Fibroblast of the aortic adventitia (primary cell): Measurements from ENCODE around the gene CCDC177. TPM values are rescaled to one million over a fixed set of nuclear protein-coding genes. Genes with fewer than 3 reads are reported as not detected.

Source experiments
- DNase-seq: peaks from one replicate; pipeline ENCODE4 v3.0.0-alpha.2; 2010; ENCODE audit warnings: low read depth
- H3K4me3 ChIP-seq: 2 replicates; pipeline ENCODE4 v1.5.1; 2011; ENCODE audit warnings: low read depth, mild to moderate bottlenecking, control low read depth, low read length, moderate library complexity
- total RNA-seq: library from RNA; depleted of rRNA; stranded (reverse); fragments of >200 nt; gene quantifications from 2 replicates; pipeline ENCODE4 v1.2.3, GENCODE V29; 2012; ENCODE audit warnings: low replicate concordance
- TF ChIP-seq, protein P1 (sequence below): IDR thresholded peaks from 2 replicates; pipeline ENCODE4 v1.5.1; 2011; ENCODE audit warnings: mild to moderate bottlenecking, low read length, control low read depth, inconsistent platforms; ENCODE audit not compliant: insufficient read depth

CCDC177 gene
- total RNA-seq, 1 donor, result not detected

DNA sequence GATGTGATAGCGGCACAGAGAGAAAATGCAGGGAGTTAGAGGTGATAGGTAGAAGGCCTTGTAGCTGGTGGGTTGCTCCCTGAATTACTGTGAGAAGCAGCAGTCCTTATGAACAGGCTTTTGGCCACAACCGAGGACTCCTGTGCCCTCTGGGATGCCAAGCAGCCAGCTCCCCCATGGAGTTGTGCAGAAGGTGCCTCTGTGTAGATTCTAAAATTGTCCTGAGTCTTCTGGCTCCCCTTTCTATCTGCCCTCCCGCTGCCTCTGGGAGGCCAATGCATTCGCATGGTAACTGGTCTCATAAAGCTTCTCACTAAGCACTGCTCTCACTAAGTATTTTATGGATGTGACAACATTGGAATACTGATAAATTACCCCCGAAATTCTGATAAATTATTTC lies 20.7 kb upstream of the CCDC177 start:
- TF ChIP-seq, protein P1, sequence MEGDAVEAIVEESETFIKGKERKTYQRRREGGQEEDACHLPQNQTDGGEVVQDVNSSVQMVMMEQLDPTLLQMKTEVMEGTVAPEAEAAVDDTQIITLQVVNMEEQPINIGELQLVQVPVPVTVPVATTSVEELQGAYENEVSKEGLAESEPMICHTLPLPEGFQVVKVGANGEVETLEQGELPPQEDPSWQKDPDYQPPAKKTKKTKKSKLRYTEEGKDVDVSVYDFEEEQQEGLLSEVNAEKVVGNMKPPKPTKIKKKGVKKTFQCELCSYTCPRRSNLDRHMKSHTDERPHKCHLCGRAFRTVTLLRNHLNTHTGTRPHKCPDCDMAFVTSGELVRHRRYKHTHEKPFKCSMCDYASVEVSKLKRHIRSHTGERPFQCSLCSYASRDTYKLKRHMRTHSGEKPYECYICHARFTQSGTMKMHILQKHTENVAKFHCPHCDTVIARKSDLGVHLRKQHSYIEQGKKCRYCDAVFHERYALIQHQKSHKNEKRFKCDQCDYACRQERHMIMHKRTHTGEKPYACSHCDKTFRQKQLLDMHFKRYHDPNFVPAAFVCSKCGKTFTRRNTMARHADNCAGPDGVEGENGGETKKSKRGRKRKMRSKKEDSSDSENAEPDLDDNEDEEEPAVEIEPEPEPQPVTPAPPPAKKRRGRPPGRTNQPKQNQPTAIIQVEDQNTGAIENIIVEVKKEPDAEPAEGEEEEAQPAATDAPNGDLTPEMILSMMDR, result no peak

DNA sequence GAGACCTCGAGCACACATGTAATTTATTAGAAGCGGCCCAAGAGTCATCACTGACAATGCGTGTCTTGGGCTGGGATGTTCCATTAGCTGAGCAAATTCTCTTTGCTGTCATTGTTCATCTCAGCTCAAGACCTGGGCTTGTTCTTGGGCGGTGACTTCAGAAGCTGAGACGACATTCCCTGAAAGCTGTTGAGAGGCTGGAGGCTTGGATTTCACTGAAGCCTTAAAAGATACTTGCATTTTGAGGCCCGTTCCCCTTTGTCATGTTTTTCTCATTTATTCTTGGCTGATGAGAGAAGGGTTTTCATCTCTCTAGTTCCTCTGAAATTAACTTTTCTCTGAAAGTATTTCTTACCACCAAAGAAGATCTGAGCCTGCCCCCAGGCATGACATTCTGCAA lies 20.2 kb upstream of the CCDC177 start:
- DNase-seq, result no peak
- H3K4me3 ChIP-seq, result no peak overlapping the region
- TF ChIP-seq, protein P1, result no peak

More for the DNA sequence above, 20.7 kb upstream of the CCDC177 start:
- DNase-seq, result no peak
- H3K4me3 ChIP-seq, result no peak overlapping the region

DNA sequence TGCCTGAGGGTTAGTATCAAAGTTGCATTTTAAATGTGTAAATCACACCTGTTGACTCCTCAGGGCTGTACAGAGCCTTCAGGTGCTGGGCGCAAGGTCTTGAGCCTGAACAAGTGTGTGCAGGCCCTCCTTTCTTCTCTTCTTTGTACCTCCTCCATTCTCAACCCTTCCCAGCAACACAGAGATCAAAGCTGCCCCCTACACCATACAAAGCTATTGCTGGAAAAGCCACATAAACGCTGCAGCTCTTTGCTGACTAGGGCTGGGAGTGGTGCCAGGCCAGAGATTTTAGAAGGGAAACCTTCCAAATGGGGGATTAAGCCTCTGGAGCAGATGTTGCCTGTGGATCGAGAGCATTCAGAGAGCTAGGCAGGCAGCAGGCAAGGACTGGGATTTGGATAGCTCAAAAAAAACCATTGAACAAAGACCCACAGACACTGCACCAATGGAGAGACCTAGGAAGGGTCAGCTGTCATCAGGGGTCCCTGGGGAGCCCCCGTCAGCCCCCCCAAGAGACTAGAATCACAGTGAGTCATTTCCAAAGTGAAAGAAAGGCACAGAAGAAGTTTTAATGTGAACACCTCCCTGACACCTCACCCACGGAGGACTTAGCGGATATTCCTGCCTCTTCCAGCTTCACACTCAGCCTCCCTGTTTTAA lies 18.5 kb upstream of the CCDC177 start:
- DNase-seq, result peak; percentile 92
- peak overlapping the region; percentile 31 for H3K4me3 ChIP-seq
- TF ChIP-seq, protein P1, result no peak

DNA sequence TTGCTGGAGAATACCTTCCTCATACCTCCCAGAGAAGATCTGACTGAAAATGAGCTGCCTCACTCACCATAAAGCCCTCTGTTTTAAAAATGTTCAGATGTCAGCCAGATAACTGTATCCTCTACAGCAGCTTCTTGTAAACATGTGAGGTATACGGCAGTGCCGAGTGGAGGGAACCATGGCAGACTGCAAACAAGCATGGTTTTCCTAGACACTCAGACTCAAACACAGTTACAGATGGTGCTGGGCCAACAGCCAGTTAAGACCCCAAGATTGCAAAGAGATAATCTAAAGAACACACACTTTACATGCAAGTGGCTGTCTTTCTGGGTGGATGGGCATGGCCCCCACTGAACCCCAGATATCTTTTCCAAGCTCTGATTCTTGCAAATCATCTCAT lies 16.6 kb upstream of the CCDC177 start:
- no peak overlapping the region for H3K4me3 ChIP-seq
- TF ChIP-seq, protein P1, result no peak
- no peak for DNase-seq

DNA sequence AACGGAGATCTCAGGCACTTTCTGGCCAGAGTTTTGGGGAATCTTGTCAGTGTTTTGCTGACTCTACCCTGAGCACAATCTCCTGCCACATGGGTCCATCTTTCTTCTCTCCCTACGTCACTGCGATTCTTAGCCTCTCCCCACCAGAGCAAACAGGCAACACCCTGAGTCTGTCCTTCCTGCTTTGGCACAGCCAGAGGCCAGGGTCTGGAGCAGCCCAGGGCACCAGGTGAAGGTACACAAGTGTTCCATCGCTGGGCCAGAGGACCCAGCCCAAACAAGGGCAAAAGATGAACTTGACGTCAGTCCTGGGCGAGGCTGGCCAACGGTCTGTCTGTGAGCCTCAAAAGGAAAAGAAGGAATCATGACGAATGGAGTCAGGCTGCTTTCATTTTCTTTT lies 12.7 kb upstream of the CCDC177 start:
- no peak for DNase-seq
- TF ChIP-seq, protein P1, result no peak
- no peak overlapping the region for H3K4me3 ChIP-seq

DNA sequence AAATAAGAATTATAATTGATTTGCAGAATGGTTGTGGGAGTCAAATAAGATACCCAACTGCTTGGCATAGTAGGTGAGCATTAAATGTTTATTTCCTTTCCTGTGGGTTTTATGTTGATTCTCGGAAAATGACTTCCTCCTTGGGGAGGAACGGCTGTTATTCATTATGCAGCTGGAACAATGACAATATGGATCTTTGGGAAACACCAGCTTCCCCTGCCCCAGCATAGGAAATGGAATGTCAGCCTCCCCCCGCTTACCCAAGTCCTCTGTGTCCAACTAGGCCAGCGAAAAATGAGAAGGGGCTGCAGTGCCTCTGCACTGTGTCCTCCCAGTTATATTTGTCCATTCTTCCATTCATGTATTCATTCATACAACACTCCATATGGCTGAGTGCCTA lies 11.7 kb upstream of the CCDC177 start:
- peak; percentile 20 for DNase-seq
- H3K4me3 ChIP-seq, result no peak overlapping the region
- TF ChIP-seq, protein P1, result no peak

DNA sequence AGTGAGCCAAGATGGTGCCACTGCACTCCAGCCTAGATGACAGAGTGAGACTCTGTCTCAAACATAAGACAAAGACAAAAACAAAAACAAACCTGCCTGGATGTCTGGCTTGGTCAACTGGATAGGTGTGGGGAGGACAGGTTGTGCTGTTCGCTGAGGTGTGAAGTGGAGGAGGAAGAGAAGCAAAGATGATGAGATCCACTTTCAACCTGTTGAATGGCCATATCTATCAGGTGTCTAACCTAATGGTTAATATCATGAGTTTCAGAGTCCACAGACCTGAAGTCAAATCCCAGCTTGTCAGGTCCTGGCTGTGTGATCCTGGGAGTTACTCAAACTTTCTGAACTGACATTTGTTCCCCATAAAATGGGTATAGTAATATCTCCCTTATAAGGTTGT lies 9.7 kb upstream of the CCDC177 start:
- H3K4me3 ChIP-seq, result no peak overlapping the region
- TF ChIP-seq, protein P1, result no peak
- DNase-seq, result no peak
